ENCODE results near the gene CFAP74.

CFAP74 gene

GRCh38 chr1:1965546-1965945, 38.0 kb downstream of the CFAP74 start:
- Histone ChIP-seq H3K9ac (ENCODE audit: low read length) (no peak overlapping the region), H3K79me1 (ENCODE audit: low read length) (no peaks in the 10 kb centered on the region)

GRCh38 chr1:1964811-1965210, 38.8 kb downstream of the CFAP74 start:
- no peak overlapping the region for H3K4me3 ChIP-seq (ENCODE audit: low read length)
- H3K18ac ChIP-seq (ENCODE audit: low read length): no peak overlapping the region
- no peak overlapping the region for H2BK120ac ChIP-seq (ENCODE audit: low read depth, low read length)
- no peak overlapping the region for H2AK5ac ChIP-seq (ENCODE audit: low read length)
- H3K36me3 ChIP-seq (ENCODE audit: control insufficient read depth, insufficient read depth, low read length): no peaks in the 10 kb centered on the region
- H3K27me3 ChIP-seq (ENCODE audit: insufficient read depth, low read length, poor library complexity): no peaks in the 10 kb centered on the region
- H3K4me2 ChIP-seq (ENCODE audit: low read length): no peak overlapping the region
- no peak overlapping the region for H2BK15ac ChIP-seq (replicated peaks; ENCODE audit: low read depth)
- H4K5ac ChIP-seq (ENCODE audit: low read length): no peak overlapping the region
- H3K23ac ChIP-seq (ENCODE audit: low read length): no peak overlapping the region
- H3K4me1 ChIP-seq (ENCODE audit: control insufficient read depth, low read depth, low read length): peaks cover 3% of the 10 kb centered on the region
- no peak overlapping the region for H3K56ac ChIP-seq (ENCODE audit: low read length)
- no peak overlapping the region for H4K8ac ChIP-seq (ENCODE audit: low read depth, low read length)
- no peak overlapping the region for H3K27ac ChIP-seq (ENCODE audit: low read depth, low read length)
- H2BK5ac ChIP-seq (ENCODE audit: low read length): no peak overlapping the region
- no peak overlapping the region for H3K4ac ChIP-seq (ENCODE audit: low read depth, low read length)
- WGBS (ENCODE audit: extremely low coverage, insufficient coverage, low lambda C conversion rate): no CpG with 5 or more reads among the region's 25 CpGs
- H3K79me1 ChIP-seq (ENCODE audit: low read length): no peaks in the 10 kb centered on the region
- H3K79me2 ChIP-seq (ENCODE audit: control insufficient read depth, insufficient read depth, low read length): no peaks in the 10 kb centered on the region
- H3K9ac ChIP-seq (ENCODE audit: low read length): no peak overlapping the region
- DNase-seq: no peak

More at GRCh38 chr1:1965546-1965945, 38.0 kb downstream of the CFAP74 start:
- Histone ChIP-seq H3K23ac (ENCODE audit: low read length) (no peak overlapping the region), H2BK15ac (replicated peaks; ENCODE audit: low read depth) (no peak overlapping the region), H3K4me1 (ENCODE audit: control insufficient read depth, low read depth, low read length) (peaks cover 1% of the 10 kb centered on the region), H3K79me2 (ENCODE audit: control insufficient read depth, insufficient read depth, low read length) (no peaks in the 10 kb centered on the region), H3K4me2 (ENCODE audit: low read length) (no peak overlapping the region), H3K4me3 (ENCODE audit: low read length) (no peak overlapping the region), H2AK5ac (ENCODE audit: low read length) (no peak overlapping the region), H3K36me3 (ENCODE audit: control insufficient read depth, insufficient read depth, low read length) (no peaks in the 10 kb centered on the region), H3K18ac (ENCODE audit: low read length) (no peak overlapping the region), H3K27me3 (ENCODE audit: insufficient read depth, low read length, poor library complexity) (no peaks in the 10 kb centered on the region), H2BK5ac (ENCODE audit: low read length) (no peak overlapping the region), H3K56ac (ENCODE audit: low read length) (no peak overlapping the region), H3K4ac (ENCODE audit: low read depth, low read length) (no peak overlapping the region), H3K27ac (ENCODE audit: low read depth, low read length) (no peak overlapping the region), H4K8ac (ENCODE audit: low read depth, low read length) (no peak overlapping the region), H4K5ac (ENCODE audit: low read length) (no peak overlapping the region), H2BK120ac (ENCODE audit: low read depth, low read length) (no peak overlapping the region)
- DNase-seq: no peak
- WGBS (ENCODE audit: extremely low coverage, insufficient coverage, low lambda C conversion rate): no CpG with 5 or more reads among the region's 10 CpGs

GRCh38 chr1:1963570-1963969, 40.0 kb downstream of the CFAP74 start:
- no CpG with 5 or more reads among the region's 17 CpGs for WGBS (ENCODE audit: extremely low coverage, insufficient coverage, low lambda C conversion rate)
- H3K36me3 ChIP-seq (ENCODE audit: control insufficient read depth, insufficient read depth, low read length): no peaks in the 10 kb centered on the region
- H3K56ac ChIP-seq (ENCODE audit: low read length): no peak overlapping the region
- no peak overlapping the region for H3K23ac ChIP-seq (ENCODE audit: low read length)
- no peaks in the 10 kb centered on the region for H3K79me2 ChIP-seq (ENCODE audit: control insufficient read depth, insufficient read depth, low read length)
- H3K18ac ChIP-seq (ENCODE audit: low read length): no peak overlapping the region
- no peak overlapping the region for H2AK5ac ChIP-seq (ENCODE audit: low read length)
- no peak overlapping the region for H3K4ac ChIP-seq (ENCODE audit: low read depth, low read length)
- no peak overlapping the region for H4K8ac ChIP-seq (ENCODE audit: low read depth, low read length)
- H3K79me1 ChIP-seq (ENCODE audit: low read length): no peaks in the 10 kb centered on the region
- no peaks in the 10 kb centered on the region for H3K27me3 ChIP-seq (ENCODE audit: insufficient read depth, low read length, poor library complexity)
- H2BK120ac ChIP-seq (ENCODE audit: low read depth, low read length): no peak overlapping the region
- H2BK5ac ChIP-seq (ENCODE audit: low read length): no peak overlapping the region
- DNase-seq: no peak
- H3K4me1 ChIP-seq (ENCODE audit: control insufficient read depth, low read depth, low read length): peaks cover 3% of the 10 kb centered on the region
- no peak overlapping the region for H3K27ac ChIP-seq (ENCODE audit: low read depth, low read length)
- H2BK15ac ChIP-seq (replicated peaks; ENCODE audit: low read depth): no peak overlapping the region
- H3K4me2 ChIP-seq (ENCODE audit: low read length): no peak overlapping the region
- no peak overlapping the region for H4K5ac ChIP-seq (ENCODE audit: low read length)
- no peak overlapping the region for H3K4me3 ChIP-seq (ENCODE audit: low read length)
- H3K9ac ChIP-seq (ENCODE audit: low read length): no peak overlapping the region

- no CpG with 5 or more reads among the region's 2 CpGs for WGBS (ENCODE audit: extremely low coverage, insufficient coverage, low lambda C conversion rate)
- Histone ChIP-seq H3K9ac (ENCODE audit: low read length) (no peak overlapping the region), H3K56ac (ENCODE audit: low read length) (no peak overlapping the region), H3K79me2 (ENCODE audit: control insufficient read depth, insufficient read depth, low read length) (no peaks in the 10 kb centered on the region), H4K8ac (ENCODE audit: low read depth, low read length) (no peak overlapping the region), H3K36me3 (ENCODE audit: control insufficient read depth, insufficient read depth, low read length) (no peaks in the 10 kb centered on the region), H3K4ac (ENCODE audit: low read depth, low read length) (no peak overlapping the region), H4K5ac (ENCODE audit: low read length) (no peak overlapping the region), H2BK5ac (ENCODE audit: low read length) (no peak overlapping the region), H3K27ac (ENCODE audit: low read depth, low read length) (no peak overlapping the region), H3K18ac (ENCODE audit: low read length) (no peak overlapping the region), H3K4me3 (ENCODE audit: low read length) (no peak overlapping the region), H2BK120ac (ENCODE audit: low read depth, low read length) (no peak overlapping the region), H2AK5ac (ENCODE audit: low read length) (no peak overlapping the region), H3K79me1 (ENCODE audit: low read length) (no peaks in the 10 kb centered on the region), H3K4me2 (ENCODE audit: low read length) (no peak overlapping the region), H3K4me1 (ENCODE audit: control insufficient read depth, low read depth, low read length) (peaks cover 3% of the 10 kb centered on the region), H2BK15ac (replicated peaks; ENCODE audit: low read depth) (no peak overlapping the region), H3K23ac (ENCODE audit: low read length) (no peak overlapping the region), H3K27me3 (ENCODE audit: insufficient read depth, low read length, poor library complexity) (no peaks in the 10 kb centered on the region)
- no peak for DNase-seq
These were observed 40.8 kb downstream of the CFAP74 start for GRCh38 chr1:1962752-1963151.

- no peak overlapping the region for H2BK15ac ChIP-seq (replicated peaks; ENCODE audit: low read depth)
- H3K4me3 ChIP-seq (ENCODE audit: low read length): no peak overlapping the region
These were observed 42.9 kb downstream of the CFAP74 start for GRCh38 chr1:1960480-1961196.

More at GRCh38 chr1:1960480-1961196, 42.9 kb downstream of the CFAP74 start:
- no peak overlapping the region for H3K4ac ChIP-seq (ENCODE audit: low read depth, low read length)
- no peaks in the 10 kb centered on the region for H3K79me2 ChIP-seq (ENCODE audit: control insufficient read depth, insufficient read depth, low read length)
- H2BK5ac ChIP-seq (ENCODE audit: low read length): no peak overlapping the region
- no peaks in the 10 kb centered on the region for H3K79me1 ChIP-seq (ENCODE audit: low read length)
- H2AK5ac ChIP-seq (ENCODE audit: low read length): no peak overlapping the region
- H3K27ac ChIP-seq (ENCODE audit: low read depth, low read length): no peak overlapping the region
- no peak overlapping the region for H3K23ac ChIP-seq (ENCODE audit: low read length)
- no CpG with 5 or more reads among the region's 17 CpGs for WGBS (ENCODE audit: extremely low coverage, insufficient coverage, low lambda C conversion rate)
- peaks cover 3% of the 10 kb centered on the region for H3K4me1 ChIP-seq (ENCODE audit: control insufficient read depth, low read depth, low read length)
- DNase-seq: no peak
- no peak overlapping the region for H4K8ac ChIP-seq (ENCODE audit: low read depth, low read length)
- H3K56ac ChIP-seq (ENCODE audit: low read length): no peak overlapping the region
- no peak overlapping the region for H3K9ac ChIP-seq (ENCODE audit: low read length)
- peak overlapping the region; percentile 11 for H3K18ac ChIP-seq (ENCODE audit: low read length)
- no peak overlapping the region for H3K4me2 ChIP-seq (ENCODE audit: low read length)
- H2BK120ac ChIP-seq (ENCODE audit: low read depth, low read length): no peak overlapping the region
- no peaks in the 10 kb centered on the region for H3K36me3 ChIP-seq (ENCODE audit: control insufficient read depth, insufficient read depth, low read length)
- no peaks in the 10 kb centered on the region for H3K27me3 ChIP-seq (ENCODE audit: insufficient read depth, low read length, poor library complexity)
- no peak overlapping the region for H4K5ac ChIP-seq (ENCODE audit: low read length)
